HEK293 (cell line): ENCODE data around the gene PHF21A.

Experiments
- CTCF ChIP-seq: fragments of 450-650 bp; formaldehyde crosslinking; IDR thresholded peaks from 2 replicates; pipeline ENCODE4 v1.5.1; 2016; ENCODE audit warnings: missing biosample characterization, missing genetic modification characterization
- EGR2 ChIP-seq: fragments of 450-650 bp; formaldehyde crosslinking; IDR thresholded peaks from 2 replicates; pipeline ENCODE4 v1.5.1; 2016; ENCODE audit warnings: low read depth, missing biosample characterization, missing genetic modification characterization
- MEIS1 ChIP-seq: sonication (generic); formaldehyde crosslinking; IDR thresholded peaks from 2 replicates; pipeline ENCODE4 v1.8.1; 2022; ENCODE audit warnings: missing genetic modification reagents, mild to moderate bottlenecking, borderline replicate concordance
- ZBTB7A ChIP-seq: fragments of 450-650 bp; formaldehyde crosslinking; IDR thresholded peaks from 2 replicates; pipeline ENCODE4 v1.5.1; 2016; ENCODE audit warnings: low read depth, missing biosample characterization, missing genetic modification characterization
- ZNF501 ChIP-seq: fragments of 450-650 bp; formaldehyde crosslinking; IDR thresholded peaks from 2 replicates; pipeline ENCODE4 v1.5.1; 2016; ENCODE audit warnings: missing biosample characterization, missing genetic modification characterization
- ZNF530 ChIP-seq: fragments of 450-650 bp; formaldehyde crosslinking; IDR thresholded peaks from 2 replicates; pipeline ENCODE4 v1.5.1; 2016; ENCODE audit warnings: low read depth, missing biosample characterization, missing genetic modification characterization
- ZNF596 ChIP-seq: fragments of 450-650 bp; IDR thresholded peaks from 2 replicates; pipeline ENCODE4 v1.5.0; 2018; ENCODE audit warnings: missing biosample characterization, mild to moderate bottlenecking, missing genetic modification characterization, moderate library complexity
- ZNF658 ChIP-seq: fragments of 450-650 bp; formaldehyde crosslinking; IDR thresholded peaks from 2 replicates; pipeline ENCODE4; 2016; ENCODE audit warnings: missing biosample characterization, missing genetic modification characterization
- ZNF830 ChIP-seq: fragments of 450-650 bp; IDR thresholded peaks from 2 replicates; pipeline ENCODE4 v1.5.0; 2018; ENCODE audit warnings: missing biosample characterization, missing genetic modification characterization, low read depth, mild to moderate bottlenecking, moderate library complexity
- TF ChIP-seq, protein P1 (sequence below): fragments of 450-650 bp; formaldehyde crosslinking; IDR thresholded peaks from 2 replicates; pipeline ENCODE4 v1.5.1; 2016; ENCODE audit warnings: missing biosample characterization, missing genetic modification characterization, low read depth
- TF ChIP-seq, protein P2 (sequence below): fragments of 450-650 bp; formaldehyde crosslinking; IDR thresholded peaks from 2 replicates; pipeline ENCODE4 v1.5.1; 2016; ENCODE audit warnings: missing biosample characterization, missing genetic modification characterization
- TF ChIP-seq, protein P3 (sequence below): fragments of 450-650 bp; formaldehyde crosslinking; IDR thresholded peaks from 2 replicates; pipeline ENCODE4 v1.5.1; 2016; ENCODE audit warnings: missing biosample characterization, missing genetic modification characterization, low read depth

DNA sequence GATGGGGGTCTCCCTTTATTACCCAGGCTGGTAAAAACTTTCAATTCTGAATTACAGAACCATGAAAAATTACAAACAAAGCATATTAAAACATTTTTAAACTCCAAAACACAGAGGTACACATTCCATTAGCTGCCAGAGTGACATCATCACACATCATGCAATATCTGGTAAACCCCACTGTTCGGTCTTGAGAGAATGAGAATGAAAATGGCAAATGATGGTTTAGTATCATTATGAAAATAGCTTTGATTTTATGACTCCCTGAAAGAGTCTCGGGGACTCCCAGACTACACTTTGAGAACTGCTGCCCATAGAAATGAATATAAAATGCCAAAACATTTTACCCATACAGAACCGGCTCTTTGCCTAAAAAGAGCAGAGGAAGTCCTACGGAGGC is 180.0 kb downstream of the PHF21A start:
- TF ChIP-seq ZBTB7A (tag by site-specific recombination) (no peak), ZNF530 (no peak), ZNF596 (no peak), ZNF501 (tag by site-specific recombination) (no peak), MEIS1 (CRISPR knock-in tag) (no peak), CTCF (no peak), ZNF830 (tag by site-specific recombination) (no peak), EGR2 (tag by site-specific recombination) (no peak), ZNF658 (no peak)
- TF ChIP-seq, protein P1, sequence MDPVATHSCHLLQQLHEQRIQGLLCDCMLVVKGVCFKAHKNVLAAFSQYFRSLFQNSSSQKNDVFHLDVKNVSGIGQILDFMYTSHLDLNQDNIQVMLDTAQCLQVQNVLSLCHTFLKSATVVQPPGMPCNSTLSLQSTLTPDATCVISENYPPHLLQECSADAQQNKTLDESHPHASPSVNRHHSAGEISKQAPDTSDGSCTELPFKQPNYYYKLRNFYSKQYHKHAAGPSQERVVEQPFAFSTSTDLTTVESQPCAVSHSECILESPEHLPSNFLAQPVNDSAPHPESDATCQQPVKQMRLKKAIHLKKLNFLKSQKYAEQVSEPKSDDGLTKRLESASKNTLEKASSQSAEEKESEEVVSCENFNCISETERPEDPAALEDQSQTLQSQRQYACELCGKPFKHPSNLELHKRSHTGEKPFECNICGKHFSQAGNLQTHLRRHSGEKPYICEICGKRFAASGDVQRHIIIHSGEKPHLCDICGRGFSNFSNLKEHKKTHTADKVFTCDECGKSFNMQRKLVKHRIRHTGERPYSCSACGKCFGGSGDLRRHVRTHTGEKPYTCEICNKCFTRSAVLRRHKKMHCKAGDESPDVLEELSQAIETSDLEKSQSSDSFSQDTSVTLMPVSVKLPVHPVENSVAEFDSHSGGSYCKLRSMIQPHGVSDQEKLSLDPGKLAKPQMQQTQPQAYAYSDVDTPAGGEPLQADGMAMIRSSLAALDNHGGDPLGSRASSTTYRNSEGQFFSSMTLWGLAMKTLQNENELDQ = no peak
- TF ChIP-seq, protein P2, sequence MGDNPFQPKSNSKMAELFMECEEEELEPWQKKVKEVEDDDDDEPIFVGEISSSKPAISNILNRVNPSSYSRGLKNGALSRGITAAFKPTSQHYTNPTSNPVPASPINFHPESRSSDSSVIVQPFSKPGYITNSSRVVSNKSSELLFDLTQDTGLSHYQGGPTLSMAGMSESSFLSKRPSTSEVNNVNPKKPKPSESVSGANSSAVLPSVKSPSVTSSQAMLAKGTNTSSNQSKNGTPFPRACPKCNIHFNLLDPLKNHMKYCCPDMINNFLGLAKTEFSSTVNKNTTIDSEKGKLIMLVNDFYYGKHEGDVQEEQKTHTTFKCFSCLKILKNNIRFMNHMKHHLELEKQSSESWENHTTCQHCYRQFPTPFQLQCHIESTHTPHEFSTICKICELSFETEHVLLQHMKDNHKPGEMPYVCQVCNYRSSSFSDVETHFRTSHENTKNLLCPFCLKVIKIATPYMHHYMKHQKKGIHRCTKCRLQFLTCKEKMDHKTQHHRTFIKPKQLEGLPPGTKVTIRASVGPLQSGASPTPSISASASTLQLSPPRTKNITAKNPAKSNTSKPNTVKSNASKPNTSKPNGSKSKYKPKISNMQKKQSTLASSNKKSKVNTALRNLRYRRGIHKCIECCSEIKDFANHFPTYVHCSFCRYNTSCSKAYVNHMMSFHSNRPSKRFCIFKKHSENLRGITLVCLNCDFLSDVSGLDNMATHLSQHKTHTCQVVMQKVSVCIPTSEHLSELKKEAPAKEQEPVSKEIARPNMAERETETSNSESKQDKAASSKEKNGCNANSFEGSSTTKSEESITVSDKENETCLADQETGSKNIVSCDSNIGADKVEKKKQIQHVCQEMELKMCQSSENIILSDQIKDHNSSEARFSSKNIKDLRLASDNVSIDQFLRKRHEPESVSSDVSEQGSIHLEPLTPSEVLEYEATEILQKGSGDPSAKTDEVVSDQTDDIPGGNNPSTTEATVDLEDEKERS = no peak
- TF ChIP-seq, protein P3, sequence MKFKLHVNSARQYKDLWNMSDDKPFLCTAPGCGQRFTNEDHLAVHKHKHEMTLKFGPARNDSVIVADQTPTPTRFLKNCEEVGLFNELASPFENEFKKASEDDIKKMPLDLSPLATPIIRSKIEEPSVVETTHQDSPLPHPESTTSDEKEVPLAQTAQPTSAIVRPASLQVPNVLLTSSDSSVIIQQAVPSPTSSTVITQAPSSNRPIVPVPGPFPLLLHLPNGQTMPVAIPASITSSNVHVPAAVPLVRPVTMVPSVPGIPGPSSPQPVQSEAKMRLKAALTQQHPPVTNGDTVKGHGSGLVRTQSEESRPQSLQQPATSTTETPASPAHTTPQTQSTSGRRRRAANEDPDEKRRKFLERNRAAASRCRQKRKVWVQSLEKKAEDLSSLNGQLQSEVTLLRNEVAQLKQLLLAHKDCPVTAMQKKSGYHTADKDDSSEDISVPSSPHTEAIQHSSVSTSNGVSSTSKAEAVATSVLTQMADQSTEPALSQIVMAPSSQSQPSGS = no peak
